Lung (tissue), 12 donors: ENCODE data around the gene DDAH2. TPM values are rescaled to one million over a fixed set of nuclear protein-coding genes. Genes with fewer than 3 reads are reported as not detected.

Experiments used
- ATAC-seq: fragments of 200-7000 bp; cut with Tn5 transposase; one replicate; pipeline ENCODE4 v1.9.1; 2020; ENCODE audit warnings: moderate number of reproducible peaks; ENCODE audit not compliant: insufficient read depth, low FRiP score
- DNase-seq, 3 donors: peaks; one replicate each; pipeline ENCODE4 v3.0.0-alpha.2; 2013 to 2017
- H3K27ac ChIP-seq, 2 donors: one replicate each; pipeline ENCODE4 v1.5.1; 2013; ENCODE audit warnings: mild to moderate bottlenecking in 2 of 2, moderate library complexity in 2 of 2, control low read depth in 1 of 2, inconsistent platforms in 1 of 2, low read depth in 1 of 2, low read length in 1 of 2
- H3K27me3 ChIP-seq, 3 donors: one replicate each; pipeline ENCODE4 v1.5.1; 2013; ENCODE audit warnings: low read length in 2 of 3; ENCODE audit not compliant: control insufficient read depth in 3 of 3, insufficient read depth in 3 of 3
- H3K36me3 ChIP-seq, 4 donors: one replicate each; pipeline ENCODE4 v1.5.1; 2013; ENCODE audit warnings: low read length in 4 of 4, mild to moderate bottlenecking in 1 of 4, moderate library complexity in 1 of 4; ENCODE audit not compliant: control insufficient read depth in 4 of 4, insufficient read depth in 4 of 4
- H3K4me1 ChIP-seq, 5 donors: one replicate each; pipeline ENCODE4 v1.5.1; 2013; ENCODE audit warnings: low read length in 5 of 5, mild to moderate bottlenecking in 2 of 5, moderate library complexity in 1 of 5; ENCODE audit not compliant: control insufficient read depth in 5 of 5, insufficient read depth in 5 of 5
- H3K4me3 ChIP-seq: one replicate; pipeline ENCODE4 v1.5.1; 2013; ENCODE audit warnings: mild to moderate bottlenecking, control low read depth, moderate library complexity
- H3K9ac ChIP-seq, 2 donors: one replicate each; pipeline ENCODE4 v1.5.1; 2013; ENCODE audit warnings: low read length in 2 of 2, control low read depth in 1 of 2; ENCODE audit not compliant: insufficient read depth in 1 of 2
- H3K9me3 ChIP-seq, 4 donors: one replicate each; pipeline ENCODE4 v1.5.1; 2013; ENCODE audit warnings: low read length in 3 of 4, mild to moderate bottlenecking in 1 of 4, moderate library complexity in 1 of 4; ENCODE audit not compliant: control insufficient read depth in 4 of 4, insufficient read depth in 3 of 4
- CTCF ChIP-seq: IDR thresholded peaks from 2 replicates; pipeline ENCODE4 v1.5.1; 2012; ENCODE audit warnings: mild to moderate bottlenecking; ENCODE audit errors: control extremely low read depth, extremely low read depth
- WGBS, 2 donors: extraction: QIAGEN DNeasy Blood & Tissue Kit; methylation state at CpG; one replicate each; pipeline ENCODE4 v1.1.7; 2013; 5-methylcytosine and 5-hydroxymethylcytosine counted together
- polyA plus RNA-seq, 2 donors: library from polyadenylated mRNA; stranded (reverse); fragments of 200-250 nt; gene quantifications; one replicate each; pipeline ENCODE4 v1.2.1, GENCODE V29; 2013
- total RNA-seq, 2 donors: library from RNA; depleted of rRNA in 1 of 2; stranded (reverse); fragments of >200 nt in 1 of 2; gene quantifications; one replicate each; pipeline ENCODE4 v1.2.1, GENCODE V29; 2014 to 2021
- donor health status: control.
- donor health status: control.
- donor health status: Bipolar disorder and iron deficiency.
- donor health status: healthy.
- donor health status: DM: yes; HTN: yes; CAD: no.

Gene DDAH2
- total and polyA plus RNA-seq, 4 donors = 60.3 to 130 (median 91.3) TPM

- ATAC-seq = no peak
- Histone ChIP-seq H3K4me3 (no peak overlapping the region), H3K27me3 (no peaks in the 10 kb centered on the region), H3K9ac (no peak overlapping the region), H3K36me3 (peaks cover 0 to 26% (median 16%) of the 10 kb centered on the region in 4 donors), H3K9me3 (no peaks in the 10 kb centered on the region), H3K27ac (peak overlapping the region in 1 of 2 donors; percentile 37), H3K4me1 (peaks cover 0 to 16% (median 6%) of the 10 kb centered on the region in 5 donors)
- DNase-seq = no peak
- no peak for TF ChIP-seq CTCF
- 75 to 83% methylated on average over 12 of the region's 12 CpGs for WGBS, 2 donors
Measured at GRCh38 chr6:31725502-31726350, 3.4 kb downstream of the DDAH2 start.

- 93% methylated on average over 25 of the region's 25 CpGs for WGBS, 2 donors
- Histone ChIP-seq H3K36me3 (peaks cover 0 to 26% (median 16%) of the 10 kb centered on the region in 4 donors), H3K9ac (no peak overlapping the region), H3K9me3 (no peaks in the 10 kb centered on the region), H3K4me3 (no peak overlapping the region), H3K27me3 (no peaks in the 10 kb centered on the region), H3K27ac (no peak overlapping the region), H3K4me1 (peaks cover 0 to 16% (median 6%) of the 10 kb centered on the region in 5 donors)
- no peak for ATAC-seq
- no peak for DNase-seq
- no peak for TF ChIP-seq CTCF
Measured at GRCh38 chr6:31723980-31724691, 5.0 kb downstream of the DDAH2 start.

- no peak within 1 kb of the TSS for H3K9ac ChIP-seq
- no peak for DNase-seq
- no peak within 1 kb of the TSS for H3K4me3 ChIP-seq
- no peak for TF ChIP-seq CTCF
- 62 to 73% methylated on average over 46 of the region's 46 CpGs for WGBS, 2 donors
- peaks cover 0 to 23% (median 16%) of the 10 kb centered on the region in 4 donors for H3K36me3 ChIP-seq
- no peak within 1 kb of the TSS for H3K27ac ChIP-seq
- H3K27me3 ChIP-seq = no peaks in the 10 kb centered on the region
- ATAC-seq = no peak
- H3K4me1 ChIP-seq = peaks cover 0 to 11% (median 2%) of the 10 kb centered on the region in 5 donors
- no peaks in the 10 kb centered on the region for H3K9me3 ChIP-seq
Measured at GRCh38 chr6:31723245-31723979, 5.7 kb downstream of the DDAH2 start, which contains the start of gene MPIG6B. MPIG6B (plus strand) TSS chr6:31723373; CDS start chr6:31723384, 11 bp downstream.
